ENCODE results near the gene CCDC167.

Gene CCDC167

GRCh38 chr6:37492991-37493660 is 6.6 kb downstream of the CCDC167 start:
- no peak overlapping the region for H3K4me3 ChIP-seq (ENCODE audit: low read length)
- no peak overlapping the region for H3K4me2 ChIP-seq (ENCODE audit: low read length)
- TF ChIP-seq CTCF (IDR thresholded peaks at IDR 0.05; ENCODE audit: low read depth, low read length, poor library complexity, severe bottlenecking) (no peak), EZH2phosphoT487 (IDR thresholded peaks at IDR 0.05; ENCODE audit: borderline replicate concordance, low read length) (no peak)
- no peaks in the 10 kb centered on the region for H3K9me2 ChIP-seq (replicated peaks; ENCODE audit: control insufficient read depth, low read length)
- H3K36me3 ChIP-seq (ENCODE audit: control insufficient read depth, low read length) = no peaks in the 10 kb centered on the region
- H3K9me3 ChIP-seq (ENCODE audit: control insufficient read depth, insufficient read depth, low read length) = no peaks in the 10 kb centered on the region
- H3K79me2 ChIP-seq (ENCODE audit: control insufficient read depth, low read length) = peaks cover 51% of the 10 kb centered on the region
- H3K27me3 ChIP-seq (ENCODE audit: control insufficient read depth, low read length) = no peaks in the 10 kb centered on the region
- H3F3A ChIP-seq (ENCODE audit: control insufficient read depth, insufficient read depth) = no peaks in the 10 kb centered on the region
- peaks cover 12% of the 10 kb centered on the region for H3K4me1 ChIP-seq (ENCODE audit: control insufficient read depth, low read length)
- no peak overlapping the region for H3K27ac ChIP-seq (ENCODE audit: low read depth, low read length)
- peaks cover 4% of the 10 kb centered on the region; the same call in 1 of the 2 replicates for H4K20me1 ChIP-seq (ENCODE audit: control insufficient read depth, insufficient read depth, low read depth, low read length)

DNA sequence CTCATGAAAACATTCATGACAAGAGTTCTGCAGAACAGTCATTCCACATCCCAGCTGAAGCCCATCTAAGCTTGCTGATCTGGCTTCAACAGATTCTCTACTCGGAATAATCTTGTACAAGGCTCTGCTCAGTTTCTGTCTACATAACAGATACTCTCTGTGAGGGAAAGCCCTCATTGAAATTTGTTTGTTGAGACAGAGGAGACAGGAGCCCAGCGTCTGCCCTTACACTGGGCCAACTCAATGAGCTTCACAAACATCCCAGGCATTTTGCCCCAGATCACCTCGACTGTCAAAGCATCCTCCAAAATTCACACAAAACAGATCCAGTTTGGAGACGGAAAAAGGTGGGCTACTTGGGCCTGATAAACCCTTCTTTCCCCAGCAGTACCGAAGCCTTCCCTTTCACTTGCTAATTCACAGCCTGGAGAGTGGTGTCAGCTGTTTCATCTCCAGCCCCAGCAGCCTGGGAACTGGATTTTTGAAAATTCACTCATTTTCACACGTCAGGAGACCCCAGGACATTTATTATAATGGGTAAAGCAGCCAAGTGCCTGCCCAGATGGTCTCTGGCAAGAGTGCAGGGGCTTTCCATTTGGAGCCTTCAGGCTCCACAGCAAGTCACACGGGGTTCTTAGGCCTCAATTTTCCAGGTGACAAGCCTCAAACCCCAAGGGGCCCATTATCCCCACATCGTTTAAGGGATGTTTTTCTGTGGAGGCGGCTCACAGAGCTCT is 7.3 kb downstream of the CCDC167 start:
- no peak overlapping the region for H3K27ac ChIP-seq (ENCODE audit: low read depth, low read length)
- TF ChIP-seq EZH2phosphoT487 (IDR thresholded peaks at IDR 0.05; ENCODE audit: borderline replicate concordance, low read length) (no peak), CTCF (IDR thresholded peaks at IDR 0.05; ENCODE audit: low read depth, low read length, poor library complexity, severe bottlenecking) (no peak)

DNA sequence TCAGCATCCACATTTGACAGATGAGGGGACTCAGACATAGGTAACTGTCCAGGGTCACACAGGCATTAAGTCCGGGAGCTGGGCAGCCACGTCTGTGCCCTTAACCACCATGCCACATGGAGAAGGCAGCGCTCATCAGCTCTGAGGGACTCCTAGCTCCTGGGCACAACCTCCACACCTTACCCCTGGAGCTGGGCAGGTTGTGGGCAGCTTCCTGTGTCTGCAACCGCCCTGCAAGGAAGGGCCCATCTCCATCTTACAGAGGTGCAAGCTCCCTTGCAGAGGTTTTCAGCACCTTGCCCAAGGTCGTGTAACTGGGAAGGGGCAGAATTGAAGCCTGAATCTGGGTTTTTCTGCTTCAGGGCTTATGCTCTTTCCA is 7.9 kb downstream of the CCDC167 start:
- Histone ChIP-seq H3K4me1 (ENCODE audit: control insufficient read depth, low read length) (peaks cover under 1% of the 10 kb centered on the region), H3K9me3 (ENCODE audit: control insufficient read depth, insufficient read depth, low read length) (no peaks in the 10 kb centered on the region), H3K4me2 (ENCODE audit: low read length) (no peak overlapping the region), H3K27me3 (ENCODE audit: control insufficient read depth, low read length) (no peaks in the 10 kb centered on the region), H3K79me2 (ENCODE audit: control insufficient read depth, low read length) (peaks cover 41% of the 10 kb centered on the region), H4K20me1 (ENCODE audit: control insufficient read depth, insufficient read depth, low read depth, low read length) (peaks cover 4% of the 10 kb centered on the region; the same call in 1 of the 2 replicates), H3K36me3 (ENCODE audit: control insufficient read depth, low read length) (no peaks in the 10 kb centered on the region), H3K4me3 (ENCODE audit: low read length) (no peak overlapping the region), H3K27ac (ENCODE audit: low read depth, low read length) (no peak overlapping the region), H3F3A (ENCODE audit: control insufficient read depth, insufficient read depth) (no peaks in the 10 kb centered on the region), H3K9me2 (replicated peaks; ENCODE audit: control insufficient read depth, low read length) (no peaks in the 10 kb centered on the region)
- no peak for TF ChIP-seq EZH2phosphoT487 (IDR thresholded peaks at IDR 0.05; ENCODE audit: borderline replicate concordance, low read length)
- no peak for TF ChIP-seq CTCF (IDR thresholded peaks at IDR 0.05; ENCODE audit: low read depth, low read length, poor library complexity, severe bottlenecking)

More for the DNA sequence above, 7.3 kb downstream of the CCDC167 start:
- H3K79me2 ChIP-seq (ENCODE audit: control insufficient read depth, low read length) = peaks cover 45% of the 10 kb centered on the region
- H3K4me3 ChIP-seq (ENCODE audit: low read length) = no peak overlapping the region
- peaks cover 6% of the 10 kb centered on the region for H3K4me1 ChIP-seq (ENCODE audit: control insufficient read depth, low read length)
- H3K9me3 ChIP-seq (ENCODE audit: control insufficient read depth, insufficient read depth, low read length) = no peaks in the 10 kb centered on the region
- no peaks in the 10 kb centered on the region for H3K27me3 ChIP-seq (ENCODE audit: control insufficient read depth, low read length)
- no peak overlapping the region for H3K4me2 ChIP-seq (ENCODE audit: low read length)
- H4K20me1 ChIP-seq (ENCODE audit: control insufficient read depth, insufficient read depth, low read depth, low read length) = peaks cover 4% of the 10 kb centered on the region; the same call in 1 of the 2 replicates
- no peaks in the 10 kb centered on the region for H3K9me2 ChIP-seq (replicated peaks; ENCODE audit: control insufficient read depth, low read length)
- no peaks in the 10 kb centered on the region for H3K36me3 ChIP-seq (ENCODE audit: control insufficient read depth, low read length)
- no peaks in the 10 kb centered on the region for H3F3A ChIP-seq (ENCODE audit: control insufficient read depth, insufficient read depth)
